ENCODE measurements around the gene LCE1B. TPM values are rescaled to one million over a fixed set of nuclear protein-coding genes. Genes with fewer than 3 reads are reported as not detected.

Gene LCE1B
- total and polyA plus RNA-seq, 2 donors (not counting 1 experiment from before 2014, with no cell fraction given), result not detected

DNA sequence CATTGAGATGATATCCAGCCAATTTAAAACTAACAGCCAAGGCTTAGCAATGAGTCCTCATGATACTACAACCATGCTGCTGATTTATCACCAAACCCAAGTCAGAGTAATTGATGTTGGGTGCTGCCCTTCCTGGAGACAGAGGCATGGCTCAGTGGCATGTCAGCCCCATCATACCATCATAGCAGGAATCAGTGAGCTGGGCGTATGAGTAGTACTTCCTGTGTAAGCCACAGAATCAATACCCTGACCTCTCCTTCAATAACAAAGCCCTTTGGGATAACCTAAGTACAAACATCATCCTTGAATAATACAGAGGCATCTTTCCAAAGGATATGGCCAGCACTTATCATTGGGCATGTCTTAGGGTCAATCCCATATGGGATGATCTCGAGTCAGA, 28.7 kb upstream of the LCE1B start:
- Histone ChIP-seq H3K27me3 (replicated peaks in 1 of 4; ENCODE audit: control extremely low read depth in 1 of 4, control insufficient read depth in 3 of 4, insufficient read depth in 4 of 4, low read length in 3 of 4) (no peaks in the 10 kb centered on the region), H3K4me1 (ENCODE audit: control insufficient read depth in 2 of 2, insufficient read depth in 2 of 2, low read length in 2 of 2) (no peaks in the 10 kb centered on the region), H2AFZ (ENCODE audit: insufficient read depth, low read depth, low read length, poor library complexity, severe bottlenecking) (no peak overlapping the region), H3K9me3 (ENCODE audit: control extremely low read depth in 1 of 3, control insufficient read depth in 2 of 3, insufficient read depth in 1 of 3, low read length in 2 of 3) (no peaks in the 10 kb centered on the region), H3K4me3 (ENCODE audit: control extremely low read depth in 1 of 5, extremely low read depth in 1 of 5, insufficient read depth in 1 of 5, low read depth in 2 of 5, low read length in 4 of 5) (no peak overlapping the region), H3K4me2 (replicated peaks; ENCODE audit: low read depth, low read length, poor library complexity, severe bottlenecking) (no peak overlapping the region), H3K9ac (ENCODE audit: low read length) (no peak overlapping the region), H3K36me3 (replicated peaks in 1 of 2; ENCODE audit: control extremely low read depth in 1 of 2, control insufficient read depth in 1 of 2, extremely low read depth in 1 of 2, insufficient read depth in 2 of 2, low read length in 1 of 2) (no peaks in the 10 kb centered on the region), H3K27ac (ENCODE audit: low read length in 2 of 2) (no peak overlapping the region), H3K79me2 (ENCODE audit: control insufficient read depth, insufficient read depth, low read length) (no peaks in the 10 kb centered on the region), H4K20me1 (ENCODE audit: control insufficient read depth, insufficient read depth, low read length, poor library complexity, severe bottlenecking) (no peaks in the 10 kb centered on the region)
- Mint-ChIP-seq H3K4me1 (no peaks in the 10 kb centered on the region), H3K9me3 (ENCODE audit: insufficient read depth) (no peaks in the 10 kb centered on the region), H3K27ac (no peak overlapping the region), H3K4me3 (no peak overlapping the region), H3K27me3 (peaks cover 62% of the 10 kb centered on the region)
- TF ChIP-seq, protein P1, sequence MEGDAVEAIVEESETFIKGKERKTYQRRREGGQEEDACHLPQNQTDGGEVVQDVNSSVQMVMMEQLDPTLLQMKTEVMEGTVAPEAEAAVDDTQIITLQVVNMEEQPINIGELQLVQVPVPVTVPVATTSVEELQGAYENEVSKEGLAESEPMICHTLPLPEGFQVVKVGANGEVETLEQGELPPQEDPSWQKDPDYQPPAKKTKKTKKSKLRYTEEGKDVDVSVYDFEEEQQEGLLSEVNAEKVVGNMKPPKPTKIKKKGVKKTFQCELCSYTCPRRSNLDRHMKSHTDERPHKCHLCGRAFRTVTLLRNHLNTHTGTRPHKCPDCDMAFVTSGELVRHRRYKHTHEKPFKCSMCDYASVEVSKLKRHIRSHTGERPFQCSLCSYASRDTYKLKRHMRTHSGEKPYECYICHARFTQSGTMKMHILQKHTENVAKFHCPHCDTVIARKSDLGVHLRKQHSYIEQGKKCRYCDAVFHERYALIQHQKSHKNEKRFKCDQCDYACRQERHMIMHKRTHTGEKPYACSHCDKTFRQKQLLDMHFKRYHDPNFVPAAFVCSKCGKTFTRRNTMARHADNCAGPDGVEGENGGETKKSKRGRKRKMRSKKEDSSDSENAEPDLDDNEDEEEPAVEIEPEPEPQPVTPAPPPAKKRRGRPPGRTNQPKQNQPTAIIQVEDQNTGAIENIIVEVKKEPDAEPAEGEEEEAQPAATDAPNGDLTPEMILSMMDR (IDR thresholded peaks at IDR 0.05), result no peak
- TF ChIP-seq EZH2 (IDR thresholded peaks at IDR 0.05; ENCODE audit: borderline replicate concordance, insufficient read depth, low read depth, low read length, poor library complexity, severe bottlenecking), result no peak
- DNase-seq, result no peak
- 60% methylated on average over 1 of the region's 2 CpGs for WGBS (ENCODE audit: insufficient coverage)
- POLR2A ChIA-PET, result no interaction called here
- intact Hi-C loops (cut with micrococcal nuclease), result no loop called here
- CTCF ChIA-PET, result no interaction called here
- no peak for ATAC-seq (ENCODE audit: low read depth)

DNA sequence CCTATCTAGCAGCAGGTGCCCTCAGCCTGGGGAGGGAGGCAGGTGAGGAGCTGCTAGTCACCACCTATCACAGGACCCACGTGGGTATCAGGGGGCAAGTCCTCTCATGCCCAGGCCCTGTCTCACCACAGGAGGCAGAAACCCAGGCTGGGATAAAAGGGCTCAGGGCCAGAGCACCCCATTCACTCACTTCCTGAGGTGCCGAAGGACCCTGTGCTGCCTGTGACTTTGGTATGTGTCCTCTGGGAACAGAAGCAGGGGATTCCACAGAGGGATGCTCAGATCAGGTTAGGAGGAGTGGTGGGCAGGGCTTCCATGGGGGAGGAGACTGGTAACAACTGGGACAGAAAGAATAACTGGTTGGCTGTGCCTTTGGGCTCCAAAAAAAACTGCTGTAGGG, 25.7 kb upstream of the LCE1B start, which contains the start of gene LCE1E:
Gene LCE1E (plus strand): TSS at position 181 of the 400 bp plus-strand sequence. CDS start 1,043 bp downstream, outside the sequence.
- no peak for TF ChIP-seq EZH2 (IDR thresholded peaks at IDR 0.05; ENCODE audit: borderline replicate concordance, insufficient read depth, low read depth, low read length, poor library complexity, severe bottlenecking)
- TF ChIP-seq, protein P1 (IDR thresholded peaks at IDR 0.05), result no peak
- Histone ChIP-seq H3K4me2 (replicated peaks; ENCODE audit: low read depth, low read length, poor library complexity, severe bottlenecking) (no peak within 1 kb of the TSS), H3K27ac (ENCODE audit: low read length in 2 of 2) (no peak within 1 kb of the TSS), H2AFZ (ENCODE audit: insufficient read depth, low read depth, low read length, poor library complexity, severe bottlenecking) (no peak within 1 kb of the TSS), H3K36me3 (replicated peaks in 1 of 2; ENCODE audit: control extremely low read depth in 1 of 2, control insufficient read depth in 1 of 2, extremely low read depth in 1 of 2, insufficient read depth in 2 of 2, low read length in 1 of 2) (no peaks in the 10 kb centered on the region), H3K4me1 (ENCODE audit: control insufficient read depth in 2 of 2, insufficient read depth in 2 of 2, low read length in 2 of 2) (no peaks in the 10 kb centered on the region), H3K4me3 (ENCODE audit: control extremely low read depth in 1 of 5, extremely low read depth in 1 of 5, insufficient read depth in 1 of 5, low read depth in 2 of 5, low read length in 4 of 5) (no peak within 1 kb of the TSS), H3K27me3 (replicated peaks in 1 of 4; ENCODE audit: control extremely low read depth in 1 of 4, control insufficient read depth in 3 of 4, insufficient read depth in 4 of 4, low read length in 3 of 4) (peaks cover 0 to 4% (median 0%) of the 10 kb centered on the region in 4 experiments), H3K79me2 (ENCODE audit: control insufficient read depth, insufficient read depth, low read length) (no peaks in the 10 kb centered on the region), H3K9me3 (ENCODE audit: control extremely low read depth in 1 of 3, control insufficient read depth in 2 of 3, insufficient read depth in 1 of 3, low read length in 2 of 3) (no peaks in the 10 kb centered on the region), H4K20me1 (ENCODE audit: control insufficient read depth, insufficient read depth, low read length, poor library complexity, severe bottlenecking) (no peaks in the 10 kb centered on the region), H3K9ac (ENCODE audit: low read length) (no peak within 1 kb of the TSS)
- no peak for ATAC-seq (ENCODE audit: low read depth)
- ChIA-PET CTCF (no interaction called here), POLR2A (no interaction called here)
- peaks cover 52% of the 10 kb centered on the region for H3K27me3 Mint-ChIP-seq
- DNase-seq, result no peak
- H3K4me1 Mint-ChIP-seq, result no peaks in the 10 kb centered on the region
- no peaks in the 10 kb centered on the region for H3K9me3 Mint-ChIP-seq (ENCODE audit: insufficient read depth)
- intact Hi-C loops (cut with micrococcal nuclease), result no loop called here
- H3K27ac Mint-ChIP-seq, result no peak within 1 kb of the TSS
- WGBS (ENCODE audit: insufficient coverage), result 40% methylated on average over 1 of the region's 2 CpGs
- no peak within 1 kb of the TSS for H3K4me3 Mint-ChIP-seq
